ENCODE measurements around the gene DNAJB8. TPM values are rescaled to one million over a fixed set of nuclear protein-coding genes. Genes with fewer than 3 reads are reported as not detected.

DNAJB8 gene
- total RNA-seq, 2 experiments from 2014 or later: not detected

DNA sequence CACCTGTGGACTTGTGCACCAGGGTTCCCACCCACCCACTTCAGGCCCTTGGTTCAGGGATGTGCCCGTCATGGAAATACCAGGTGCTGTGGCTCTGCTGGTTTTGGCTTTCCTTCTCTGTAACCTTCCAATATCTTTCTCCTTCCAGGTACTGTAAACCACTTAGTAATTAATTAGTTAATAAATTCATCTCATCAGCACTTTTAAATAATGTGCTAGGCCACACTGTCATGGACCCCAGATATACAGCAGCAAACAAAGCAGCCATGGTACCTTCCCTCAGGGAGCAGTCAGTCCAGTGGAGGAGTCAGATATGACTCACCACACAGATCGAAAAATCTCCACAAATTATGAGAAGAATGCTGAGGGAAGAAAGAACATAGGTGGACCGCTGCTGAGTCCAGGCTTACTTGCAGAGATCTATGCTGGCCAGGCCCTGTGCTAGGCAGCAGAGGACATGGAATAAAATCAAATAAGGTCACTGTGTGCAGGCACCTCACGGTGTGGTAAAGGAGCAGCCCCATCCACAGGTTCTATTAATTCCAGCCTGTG is 33.1 kb upstream of the DNAJB8 start:
- peaks cover 6% of the 10 kb centered on the region for H3K4me1 Mint-ChIP-seq (ENCODE audit: low read depth)
- H3K27me3 Mint-ChIP-seq: peaks cover 71% of the 10 kb centered on the region
- ATAC-seq (ENCODE audit: poor library complexity) (no peak), DNase-seq (no peak)
- intact Hi-C loops (cut with DNase I, micrococcal nuclease): loop anchor here (2.0 to 10.0 kb wide), 7 partner anchors 105 to 425 kb away; no protein-coding TSS in a partner anchor
- no peaks in the 10 kb centered on the region for H3K36me3 Mint-ChIP-seq (ENCODE audit: low read depth)
- no peak overlapping the region for H3K4me3 ChIP-seq (ENCODE audit: low read length)
- no peaks in the 10 kb centered on the region for H3K36me3 ChIP-seq (ENCODE audit: insufficient read depth, low read length)
- H3K27me3 ChIP-seq (ENCODE audit: control insufficient read depth in 1 of 2, insufficient read depth in 2 of 2, low read length in 2 of 2): peaks cover 28 to 40% of the 10 kb centered on the region in 2 experiments
- H3K27ac Mint-ChIP-seq: no peak overlapping the region
- ChIA-PET POLR2A (interaction anchor here (1.6 kb wide), 1 partner anchor 16 kb away, joined by 4 read pairs; no protein-coding TSS in a partner anchor), CTCF (no interaction called here)
- H3K4me3 Mint-ChIP-seq: no peak overlapping the region
- H3K27ac ChIP-seq (ENCODE audit: low read depth in 1 of 2, low read length in 2 of 2): no peak overlapping the region
- H3K9me3 Mint-ChIP-seq: no peaks in the 10 kb centered on the region
- peaks cover 0 to 12% of the 10 kb centered on the region in 2 experiments for H3K9me3 ChIP-seq (ENCODE audit: control insufficient read depth in 1 of 2, insufficient read depth in 1 of 2, low read length in 2 of 2)
- H3K4me1 ChIP-seq (ENCODE audit: insufficient read depth, low read length): peaks cover 9% of the 10 kb centered on the region
- TF ChIP-seq, protein P1, sequence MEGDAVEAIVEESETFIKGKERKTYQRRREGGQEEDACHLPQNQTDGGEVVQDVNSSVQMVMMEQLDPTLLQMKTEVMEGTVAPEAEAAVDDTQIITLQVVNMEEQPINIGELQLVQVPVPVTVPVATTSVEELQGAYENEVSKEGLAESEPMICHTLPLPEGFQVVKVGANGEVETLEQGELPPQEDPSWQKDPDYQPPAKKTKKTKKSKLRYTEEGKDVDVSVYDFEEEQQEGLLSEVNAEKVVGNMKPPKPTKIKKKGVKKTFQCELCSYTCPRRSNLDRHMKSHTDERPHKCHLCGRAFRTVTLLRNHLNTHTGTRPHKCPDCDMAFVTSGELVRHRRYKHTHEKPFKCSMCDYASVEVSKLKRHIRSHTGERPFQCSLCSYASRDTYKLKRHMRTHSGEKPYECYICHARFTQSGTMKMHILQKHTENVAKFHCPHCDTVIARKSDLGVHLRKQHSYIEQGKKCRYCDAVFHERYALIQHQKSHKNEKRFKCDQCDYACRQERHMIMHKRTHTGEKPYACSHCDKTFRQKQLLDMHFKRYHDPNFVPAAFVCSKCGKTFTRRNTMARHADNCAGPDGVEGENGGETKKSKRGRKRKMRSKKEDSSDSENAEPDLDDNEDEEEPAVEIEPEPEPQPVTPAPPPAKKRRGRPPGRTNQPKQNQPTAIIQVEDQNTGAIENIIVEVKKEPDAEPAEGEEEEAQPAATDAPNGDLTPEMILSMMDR (IDR thresholded peaks at IDR 0.05): no peak

DNA sequence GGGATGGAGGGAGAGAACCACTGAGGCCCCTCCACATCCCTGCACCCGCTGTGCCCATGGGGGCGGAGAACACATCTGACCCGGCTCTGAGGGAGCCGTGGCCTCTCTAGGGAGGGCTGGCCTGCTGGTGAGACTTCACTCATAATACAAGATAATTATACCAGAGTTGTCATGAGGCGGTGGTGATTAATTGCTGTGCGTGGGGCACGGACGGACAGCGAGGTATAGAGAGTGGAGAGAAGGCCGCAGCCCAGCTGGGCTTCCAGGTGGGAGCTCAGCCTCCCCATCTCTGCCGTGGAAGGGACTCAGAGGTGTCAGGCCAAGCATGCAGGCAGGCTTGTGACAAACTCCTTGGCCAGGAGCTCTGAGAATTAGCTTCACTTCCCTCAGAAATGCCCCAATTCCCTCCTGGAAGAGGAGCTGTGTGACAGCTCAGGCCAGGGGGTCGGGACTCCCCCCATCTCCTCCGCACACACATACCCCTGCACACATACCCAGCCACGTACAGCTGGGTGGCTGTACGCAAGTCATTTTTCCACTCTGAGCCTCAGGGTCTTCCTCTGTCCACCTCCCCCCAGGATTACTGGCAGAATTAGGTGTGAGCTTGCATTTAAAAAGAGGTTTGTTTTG is 32.3 kb upstream of the DNAJB8 start:
- Histone ChIP-seq H3K9me3 (ENCODE audit: control insufficient read depth in 1 of 2, insufficient read depth in 1 of 2, low read length in 2 of 2) (peaks cover 0 to 12% of the 10 kb centered on the region in 2 experiments), H3K4me1 (ENCODE audit: insufficient read depth, low read length) (peaks cover 9% of the 10 kb centered on the region), H3K27me3 (ENCODE audit: control insufficient read depth in 1 of 2, insufficient read depth in 2 of 2, low read length in 2 of 2) (peaks cover 33 to 48% of the 10 kb centered on the region in 2 experiments), H3K27ac (ENCODE audit: low read depth in 1 of 2, low read length in 2 of 2) (no peak overlapping the region), H3K36me3 (ENCODE audit: insufficient read depth, low read length) (no peaks in the 10 kb centered on the region), H3K4me3 (ENCODE audit: low read length) (no peak overlapping the region)
- ChIA-PET POLR2A (interaction anchor here (1.6 kb wide), 1 partner anchor 15 kb away, joined by 4 read pairs; no protein-coding TSS in a partner anchor), CTCF (no interaction called here)
- H3K36me3 Mint-ChIP-seq (ENCODE audit: low read depth): no peaks in the 10 kb centered on the region
- H3K4me1 Mint-ChIP-seq (ENCODE audit: low read depth): peaks cover 10% of the 10 kb centered on the region
- H3K27ac Mint-ChIP-seq: no peak overlapping the region
- intact Hi-C loops (cut with DNase I, micrococcal nuclease): loop anchor here (1.0 to 10.0 kb wide), 10 partner anchors 73 to 424 kb away; no protein-coding TSS in a partner anchor
- H3K4me3 Mint-ChIP-seq: peak overlapping the region; percentile 64
- TF ChIP-seq, protein P1 (IDR thresholded peaks at IDR 0.05): no peak
- DNase-seq (no peak), ATAC-seq (ENCODE audit: poor library complexity) (no peak)
- H3K9me3 Mint-ChIP-seq: no peaks in the 10 kb centered on the region
- H3K27me3 Mint-ChIP-seq: peaks cover 78% of the 10 kb centered on the region

DNA sequence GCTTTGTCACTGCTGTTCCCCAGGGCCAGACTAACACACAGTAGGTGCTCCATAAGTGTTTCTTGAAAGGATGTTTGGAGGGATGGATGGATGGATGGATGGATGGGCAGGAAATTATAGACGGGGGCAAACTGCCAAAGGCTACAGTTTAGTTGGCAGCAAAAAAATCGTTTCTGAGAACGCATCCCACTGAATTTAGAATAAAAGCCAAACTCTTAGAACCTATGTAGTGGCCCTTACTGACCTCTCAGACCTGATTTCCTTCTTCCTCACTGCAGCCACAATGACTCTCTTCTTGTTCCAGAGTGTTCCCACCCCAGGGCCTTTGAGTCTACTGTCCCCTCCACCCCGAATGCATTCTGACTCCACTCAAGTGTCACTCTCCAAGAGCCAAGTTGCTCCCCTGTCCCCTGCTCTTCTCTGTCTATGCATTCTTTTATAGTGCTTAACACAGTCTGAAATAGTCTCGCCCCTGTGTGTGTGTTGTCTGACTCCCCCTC is 31.5 kb upstream of the DNAJB8 start:
- POLR2A ChIA-PET: interaction anchor here (1.6 kb wide), 1 partner anchor 14 kb away, joined by 4 read pairs; no protein-coding TSS in a partner anchor
- intact Hi-C loops (cut with DNase I, micrococcal nuclease): loop anchor here (1.0 to 10.0 kb wide), 10 partner anchors 72 to 423 kb away; no protein-coding TSS in a partner anchor
- H3K4me3 Mint-ChIP-seq: peak overlapping the region; percentile 64
- peaks cover 10% of the 10 kb centered on the region for H3K4me1 Mint-ChIP-seq (ENCODE audit: low read depth)
- H3K36me3 Mint-ChIP-seq (ENCODE audit: low read depth): no peaks in the 10 kb centered on the region
- TF ChIP-seq, protein P1 (IDR thresholded peaks at IDR 0.05): no peak
- no peaks in the 10 kb centered on the region for H3K36me3 ChIP-seq (ENCODE audit: insufficient read depth, low read length)
- peaks cover 42 to 57% of the 10 kb centered on the region in 2 experiments for H3K27me3 ChIP-seq (ENCODE audit: control insufficient read depth in 1 of 2, insufficient read depth in 2 of 2, low read length in 2 of 2)
- H3K27me3 Mint-ChIP-seq: peaks cover 83% of the 10 kb centered on the region
- DNase-seq: no peak
- H3K27ac Mint-ChIP-seq: no peak overlapping the region
- CTCF ChIA-PET: interaction anchor here (1.4 kb wide), 1 partner anchor 71 kb away, joined by 12 read pairs; no protein-coding TSS in a partner anchor
- no peak overlapping the region for H3K27ac ChIP-seq (ENCODE audit: low read depth in 1 of 2, low read length in 2 of 2)
- ATAC-seq (ENCODE audit: poor library complexity): no peak
- H3K9me3 ChIP-seq (ENCODE audit: control insufficient read depth in 1 of 2, insufficient read depth in 1 of 2, low read length in 2 of 2): peaks cover 0 to 12% of the 10 kb centered on the region in 2 experiments
- peaks cover 12% of the 10 kb centered on the region for H3K4me1 ChIP-seq (ENCODE audit: insufficient read depth, low read length)
- H3K9me3 Mint-ChIP-seq: no peaks in the 10 kb centered on the region
- H3K4me3 ChIP-seq (ENCODE audit: low read length): no peak overlapping the region
